Measurements from ENCODE around the gene STBD1.

DNA sequence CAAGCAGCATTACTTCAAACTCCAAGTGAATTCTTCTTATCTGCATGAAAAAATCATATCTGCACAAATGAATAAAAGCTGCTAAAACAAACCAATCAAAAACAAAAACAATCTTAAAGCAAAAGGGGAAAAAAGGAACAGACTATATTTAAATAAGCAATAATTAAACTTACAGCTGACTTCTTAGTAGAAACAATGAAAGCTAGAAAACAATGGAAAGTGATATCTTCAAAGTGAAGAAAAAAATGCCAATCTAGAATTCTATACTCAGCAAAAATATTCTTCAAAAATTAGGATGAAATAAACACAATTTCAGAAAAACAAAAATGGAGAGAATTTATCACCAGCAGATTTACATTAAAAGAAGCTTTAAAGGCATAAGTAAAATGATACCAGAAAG, 20.0 kb downstream of the STBD1 start:
- TF ChIP-seq POLR2A (conservative IDR thresholded peaks at IDR 0.05) (no peak), MAFF (IDR thresholded peaks at IDR 0.05; ENCODE audit: low read length) (no peak), KDM1A (IDR thresholded peaks at IDR 0.05) (no peak), EZH2 (IDR thresholded peaks at IDR 0.05; ENCODE audit: borderline replicate concordance, low read depth, low read length) (no peak), CHD4 (IDR thresholded peaks at IDR 0.05; ENCODE audit: insufficient read depth, insufficient replicate concordance, low read depth, low read length, poor library complexity, severe bottlenecking) (no peak)
- TF ChIP-seq, protein P1, sequence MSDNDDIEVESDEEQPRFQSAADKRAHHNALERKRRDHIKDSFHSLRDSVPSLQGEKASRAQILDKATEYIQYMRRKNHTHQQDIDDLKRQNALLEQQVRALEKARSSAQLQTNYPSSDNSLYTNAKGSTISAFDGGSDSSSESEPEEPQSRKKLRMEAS (CRISPR knock-in tag; IDR thresholded peaks at IDR 0.05): no peak
